Endothelial cell of umbilical vein (primary cell): ENCODE results near the gene DZIP3.

ENCODE experiments used
- EZH2 ChIP-seq: IDR thresholded peaks from 2 replicates; pipeline ENCODE4 v1.6.1; 2012; ENCODE audit warnings: borderline replicate concordance, low read depth, mild to moderate bottlenecking, moderate library complexity, low read length, inconsistent platforms; ENCODE audit not compliant: severe bottlenecking
- FOS ChIP-seq: IDR thresholded peaks from 2 replicates; pipeline ENCODE4 v1.6.1; 2011; ENCODE audit warnings: mild to moderate bottlenecking, low read length, moderate library complexity, borderline replicate concordance; ENCODE audit not compliant: insufficient read depth
- GATA2 ChIP-seq: IDR thresholded peaks from 2 replicates; pipeline ENCODE4 v1.7.0; 2011; ENCODE audit warnings: low read depth, mild to moderate bottlenecking, moderate library complexity, mixed read lengths, low read length; ENCODE audit not compliant: insufficient read length, insufficient read depth
- JUN ChIP-seq: IDR thresholded peaks from 2 replicates; pipeline ENCODE4 v1.6.1; 2011; ENCODE audit warnings: borderline replicate concordance, low read depth; ENCODE audit not compliant: insufficient read length, insufficient read depth
- MYC ChIP-seq: IDR thresholded peaks from one replicate; pipeline ENCODE4 v1.6.1; 2011; ENCODE audit warnings: mild to moderate bottlenecking, low read depth, low read length
- POLR2A ChIP-seq: IDR thresholded peaks from 2 replicates; pipeline ENCODE4 v1.6.1; 2012; ENCODE audit warnings: low read depth, mild to moderate bottlenecking, control low read depth, low read length
- POLR2AphosphoS5 ChIP-seq: IDR thresholded peaks from 2 replicates; pipeline ENCODE4 v1.6.1; 2012; ENCODE audit warnings: low read depth, mild to moderate bottlenecking, control low read depth, low read length, moderate library complexity; ENCODE audit not compliant: insufficient read depth
- TF ChIP-seq, protein P1 (sequence below), 2 donors: IDR thresholded peaks; 1 replicate in 1 of 2; 2 replicates in 1 of 2; pipeline ENCODE4 v1.5.1; 2011; ENCODE audit warnings: low read length in 2 of 2, mild to moderate bottlenecking in 2 of 2, moderate library complexity in 2 of 2, control low read depth in 1 of 2, inconsistent platforms in 1 of 2, low read depth in 1 of 2; ENCODE audit not compliant: insufficient read depth in 1 of 2; ENCODE audit errors: extremely low read depth in 1 of 2
- TF ChIP-seq, protein P2 (sequence below): IDR thresholded peaks from 2 replicates; pipeline ENCODE4 v1.6.1; 2011; ENCODE audit not compliant: insufficient read depth, insufficient read length

GRCh38 chr3:108605491-108605890 lies 16.0 kb downstream of the DZIP3 start:
- TF ChIP-seq, protein P1, sequence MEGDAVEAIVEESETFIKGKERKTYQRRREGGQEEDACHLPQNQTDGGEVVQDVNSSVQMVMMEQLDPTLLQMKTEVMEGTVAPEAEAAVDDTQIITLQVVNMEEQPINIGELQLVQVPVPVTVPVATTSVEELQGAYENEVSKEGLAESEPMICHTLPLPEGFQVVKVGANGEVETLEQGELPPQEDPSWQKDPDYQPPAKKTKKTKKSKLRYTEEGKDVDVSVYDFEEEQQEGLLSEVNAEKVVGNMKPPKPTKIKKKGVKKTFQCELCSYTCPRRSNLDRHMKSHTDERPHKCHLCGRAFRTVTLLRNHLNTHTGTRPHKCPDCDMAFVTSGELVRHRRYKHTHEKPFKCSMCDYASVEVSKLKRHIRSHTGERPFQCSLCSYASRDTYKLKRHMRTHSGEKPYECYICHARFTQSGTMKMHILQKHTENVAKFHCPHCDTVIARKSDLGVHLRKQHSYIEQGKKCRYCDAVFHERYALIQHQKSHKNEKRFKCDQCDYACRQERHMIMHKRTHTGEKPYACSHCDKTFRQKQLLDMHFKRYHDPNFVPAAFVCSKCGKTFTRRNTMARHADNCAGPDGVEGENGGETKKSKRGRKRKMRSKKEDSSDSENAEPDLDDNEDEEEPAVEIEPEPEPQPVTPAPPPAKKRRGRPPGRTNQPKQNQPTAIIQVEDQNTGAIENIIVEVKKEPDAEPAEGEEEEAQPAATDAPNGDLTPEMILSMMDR (IDR thresholded peaks at IDR 0.05; ENCODE audit: extremely low read depth in 1 of 2, insufficient read depth in 1 of 2, low read depth in 1 of 2, low read length in 2 of 2) = no peak
- TF ChIP-seq GATA2 (no peak), EZH2 (no peak), POLR2A (no peak), POLR2AphosphoS5 (no peak), JUN (no peak), MYC (no peak), FOS (no peak)
- TF ChIP-seq, protein P2, sequence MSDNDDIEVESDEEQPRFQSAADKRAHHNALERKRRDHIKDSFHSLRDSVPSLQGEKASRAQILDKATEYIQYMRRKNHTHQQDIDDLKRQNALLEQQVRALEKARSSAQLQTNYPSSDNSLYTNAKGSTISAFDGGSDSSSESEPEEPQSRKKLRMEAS = no peak
